ENCODE results near the gene CASQ2. TPM values are rescaled to one million over a fixed set of nuclear protein-coding genes. Genes with fewer than 3 reads are reported as not detected.

The CASQ2 gene
- 10 to 100 TPM in 2 of 4 donors, 1 to 10 TPM in 2; 1.5 to 30.2 (median 7.8) TPM for total RNA-seq

DNA sequence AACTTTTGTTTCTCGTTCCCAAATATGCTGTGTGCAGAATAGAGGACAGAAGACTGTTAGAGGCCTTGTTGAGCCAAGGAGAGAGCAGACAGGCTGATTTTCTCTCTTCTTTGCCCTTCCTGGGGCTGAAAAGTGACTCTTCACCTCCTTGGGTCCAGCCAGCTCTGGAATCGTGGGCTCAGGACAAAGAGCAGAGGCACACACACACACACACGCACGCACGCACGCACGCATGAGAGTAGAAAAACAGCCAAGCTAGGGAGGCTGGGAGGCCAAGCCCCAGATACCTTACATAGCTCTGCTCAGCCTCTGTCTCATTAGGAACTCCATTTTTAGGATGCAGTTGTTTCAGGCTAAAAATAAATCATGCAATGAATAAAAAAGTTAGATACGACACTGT, at the start of gene CASQ2:
CASQ2 (minus strand) TSS at position 166 of the 400 bp plus-strand sequence. CDS start 173 bp downstream, outside the sequence.
- H3K4me3 ChIP-seq, result peak within 1 kb of the TSS in 1 of 2 donors; percentile 2

DNA sequence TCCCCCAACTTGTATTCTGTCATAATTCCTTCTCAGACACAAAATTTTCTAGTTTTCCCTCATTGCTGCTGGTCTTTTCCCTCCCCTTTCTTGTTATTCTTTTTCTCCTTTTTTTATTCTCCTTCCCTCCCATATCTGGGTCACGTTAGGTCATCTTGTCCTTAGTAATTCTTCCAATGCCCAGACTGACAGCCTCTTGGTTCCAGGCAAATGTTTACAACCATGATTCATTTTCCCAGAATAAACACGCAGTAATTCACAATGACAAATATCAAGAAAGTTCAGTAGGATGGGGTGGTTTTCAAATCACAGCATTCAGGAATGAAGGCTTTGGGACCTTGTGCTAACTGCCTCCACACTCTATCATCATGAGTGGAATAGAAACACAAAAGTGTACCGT, 47.2 kb upstream of the CASQ2 start:
- Histone ChIP-seq H3K4me1 (no peaks in the 10 kb centered on the region), H3K4me3 (no peak overlapping the region), H3K27me3 (no peaks in the 10 kb centered on the region), H3K27ac (no peak overlapping the region), H3K9me3 (no peaks in the 10 kb centered on the region), H3K36me3 (no peaks in the 10 kb centered on the region)
- intact Hi-C loops (cut with DNase I; ENCODE audit: low total_unique reads), result no loop called here
- DNase-seq, result no peak
- no peak for TF ChIP-seq POLR2A (IDR thresholded peaks at IDR 0.05)

More for the DNA sequence above, at the start of gene CASQ2:
- TF ChIP-seq POLR2A (IDR thresholded peaks at IDR 0.05), result no peak
- TF ChIP-seq, protein P1, sequence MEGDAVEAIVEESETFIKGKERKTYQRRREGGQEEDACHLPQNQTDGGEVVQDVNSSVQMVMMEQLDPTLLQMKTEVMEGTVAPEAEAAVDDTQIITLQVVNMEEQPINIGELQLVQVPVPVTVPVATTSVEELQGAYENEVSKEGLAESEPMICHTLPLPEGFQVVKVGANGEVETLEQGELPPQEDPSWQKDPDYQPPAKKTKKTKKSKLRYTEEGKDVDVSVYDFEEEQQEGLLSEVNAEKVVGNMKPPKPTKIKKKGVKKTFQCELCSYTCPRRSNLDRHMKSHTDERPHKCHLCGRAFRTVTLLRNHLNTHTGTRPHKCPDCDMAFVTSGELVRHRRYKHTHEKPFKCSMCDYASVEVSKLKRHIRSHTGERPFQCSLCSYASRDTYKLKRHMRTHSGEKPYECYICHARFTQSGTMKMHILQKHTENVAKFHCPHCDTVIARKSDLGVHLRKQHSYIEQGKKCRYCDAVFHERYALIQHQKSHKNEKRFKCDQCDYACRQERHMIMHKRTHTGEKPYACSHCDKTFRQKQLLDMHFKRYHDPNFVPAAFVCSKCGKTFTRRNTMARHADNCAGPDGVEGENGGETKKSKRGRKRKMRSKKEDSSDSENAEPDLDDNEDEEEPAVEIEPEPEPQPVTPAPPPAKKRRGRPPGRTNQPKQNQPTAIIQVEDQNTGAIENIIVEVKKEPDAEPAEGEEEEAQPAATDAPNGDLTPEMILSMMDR (IDR thresholded peaks at IDR 0.05), result no peak
- H3K27me3 ChIP-seq, result no peaks in the 10 kb centered on the region
- H3K36me3 ChIP-seq, result no peaks in the 10 kb centered on the region
- no peaks in the 10 kb centered on the region for H3K4me1 ChIP-seq
- peak within 1 kb of the TSS; percentile 44 to 66 for H3K27ac ChIP-seq
- peak in 1 of 2 donors; percentile 43 for DNase-seq
- intact Hi-C loops (cut with DNase I; ENCODE audit: low total_unique reads), result no loop called here
- H3K9me3 ChIP-seq, result no peaks in the 10 kb centered on the region

DNA sequence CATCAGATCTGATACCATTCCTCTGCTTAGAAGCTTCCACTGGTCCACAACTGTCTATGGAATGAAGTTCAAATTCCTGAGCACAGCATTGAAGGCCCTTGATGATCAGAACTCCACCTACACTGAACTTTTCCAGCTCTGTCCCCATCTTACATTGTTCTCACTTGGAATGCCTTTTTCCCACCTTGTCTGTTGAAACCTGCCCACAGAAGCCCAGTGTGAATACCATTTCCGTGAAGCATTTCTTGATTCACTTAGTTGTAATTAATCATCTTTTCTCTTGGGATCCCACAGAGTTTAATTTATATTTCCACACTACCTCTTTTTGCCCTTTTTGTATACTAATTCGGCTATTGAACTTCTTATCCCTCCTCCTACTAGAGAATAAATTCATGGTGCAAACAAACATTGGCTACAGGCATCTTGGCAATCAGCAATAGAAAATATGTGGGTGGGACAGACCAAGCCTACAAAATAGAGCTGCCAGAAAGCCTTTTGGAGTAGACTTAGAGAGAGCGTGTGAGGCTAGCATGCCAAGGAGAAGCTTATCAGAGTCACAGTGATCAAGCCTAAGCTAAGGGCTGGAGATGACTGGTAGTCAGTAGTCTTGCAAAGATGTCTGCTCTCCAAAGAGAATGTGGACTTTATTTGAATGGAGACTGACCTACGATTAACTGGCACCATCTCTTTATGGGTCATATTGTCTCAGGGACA, 46.3 kb upstream of the CASQ2 start:
- Histone ChIP-seq H3K4me1 (no peaks in the 10 kb centered on the region), H3K27me3 (no peaks in the 10 kb centered on the region), H3K36me3 (no peaks in the 10 kb centered on the region), H3K4me3 (no peak overlapping the region), H3K9me3 (no peaks in the 10 kb centered on the region), H3K27ac (no peak overlapping the region)
- TF ChIP-seq, protein P1 (IDR thresholded peaks at IDR 0.05), result no peak
- TF ChIP-seq POLR2A (IDR thresholded peaks at IDR 0.05), result no peak
- no peak for DNase-seq
- intact Hi-C loops (cut with DNase I; ENCODE audit: low total_unique reads), result no loop called here

DNA sequence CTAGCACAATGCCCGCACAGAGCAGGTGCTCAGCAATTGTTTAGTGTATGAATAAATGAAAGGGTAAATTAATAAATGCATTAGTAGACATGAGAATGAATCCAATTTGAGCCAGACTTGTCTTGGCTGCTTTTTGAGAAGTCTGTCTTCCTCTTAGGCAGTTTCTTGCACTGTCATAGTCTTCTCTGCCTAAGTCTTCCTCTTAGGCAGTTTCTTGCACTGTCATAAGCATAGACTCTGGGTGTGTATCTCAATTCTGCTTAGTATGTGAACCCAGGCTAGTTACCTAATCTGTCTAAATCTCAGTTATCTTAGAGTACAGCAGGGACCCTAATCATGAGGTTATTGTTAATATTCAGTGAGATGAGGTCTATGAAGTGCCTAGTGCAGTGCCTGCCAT, 45.2 kb upstream of the CASQ2 start:
- no peak for TF ChIP-seq POLR2A (IDR thresholded peaks at IDR 0.05)
- TF ChIP-seq, protein P1 (IDR thresholded peaks at IDR 0.05), result no peak
- intact Hi-C loops (cut with DNase I; ENCODE audit: low total_unique reads), result no loop called here
- Histone ChIP-seq H3K36me3 (no peaks in the 10 kb centered on the region), H3K9me3 (no peaks in the 10 kb centered on the region), H3K4me3 (no peak overlapping the region), H3K27ac (no peak overlapping the region), H3K27me3 (no peaks in the 10 kb centered on the region), H3K4me1 (no peaks in the 10 kb centered on the region)
- no peak for DNase-seq

DNA sequence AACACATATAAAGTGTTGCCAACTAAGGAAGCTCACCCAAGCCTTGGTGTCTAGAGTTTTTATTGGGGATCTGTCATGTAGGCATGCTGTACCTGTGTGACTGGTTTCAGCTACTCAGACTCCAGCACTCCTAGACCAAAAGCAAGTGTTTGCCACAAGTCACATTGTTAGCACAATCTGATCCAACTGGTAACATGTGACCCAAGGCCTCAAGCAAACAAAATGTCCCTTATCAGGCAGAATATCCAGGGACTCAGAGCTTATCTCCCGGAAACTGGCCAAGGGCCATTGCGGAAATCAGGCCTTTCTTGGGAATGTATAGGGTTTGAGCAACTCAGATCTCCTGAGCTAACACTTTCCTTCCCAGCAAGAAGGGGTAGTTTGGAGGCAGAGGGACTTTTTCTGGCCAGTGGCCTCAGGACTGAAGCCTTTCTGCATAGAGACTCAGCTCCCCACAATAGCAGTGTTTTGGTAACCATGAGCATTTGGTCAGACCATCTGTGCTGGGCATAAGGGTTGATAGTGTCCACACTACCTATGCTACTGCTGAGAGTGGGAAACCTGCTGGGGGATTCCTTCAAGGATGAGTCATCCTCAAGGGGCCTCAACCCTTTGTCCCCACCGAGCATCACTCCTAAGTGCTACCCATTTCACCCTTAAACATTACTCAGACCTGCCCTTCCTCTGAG, 42.8 kb upstream of the CASQ2 start:
- Histone ChIP-seq H3K4me3 (no peak overlapping the region), H3K27ac (no peak overlapping the region), H3K9me3 (no peaks in the 10 kb centered on the region), H3K27me3 (no peaks in the 10 kb centered on the region), H3K36me3 (no peaks in the 10 kb centered on the region), H3K4me1 (no peaks in the 10 kb centered on the region)
- intact Hi-C loops (cut with DNase I; ENCODE audit: low total_unique reads), result no loop called here
- no peak for TF ChIP-seq POLR2A (IDR thresholded peaks at IDR 0.05)
- TF ChIP-seq, protein P1 (IDR thresholded peaks at IDR 0.05), result no peak
- DNase-seq, result no peak

Measured in uterus (tissue), 4 donors.